ENCODE measurements around the gene RAD21L1.
A peak's percentile ranks its signal among the peaks of the same experiment; 100 is the strongest.

The RAD21L1 gene

GRCh38 chr20:1274485-1275311, 48.9 kb downstream of the RAD21L1 start:
- DNase-seq, result no peak

GRCh38 chr20:1275919-1276318, 50.1 kb downstream of the RAD21L1 start:
- no peak for DNase-seq

GRCh38 chr20:1277529-1278322, 51.9 kb downstream of the RAD21L1 start:
- no peak for DNase-seq

GRCh38 chr20:1278993-1279392, 53.1 kb downstream of the RAD21L1 start:
- DNase-seq, result no peak

DNA sequence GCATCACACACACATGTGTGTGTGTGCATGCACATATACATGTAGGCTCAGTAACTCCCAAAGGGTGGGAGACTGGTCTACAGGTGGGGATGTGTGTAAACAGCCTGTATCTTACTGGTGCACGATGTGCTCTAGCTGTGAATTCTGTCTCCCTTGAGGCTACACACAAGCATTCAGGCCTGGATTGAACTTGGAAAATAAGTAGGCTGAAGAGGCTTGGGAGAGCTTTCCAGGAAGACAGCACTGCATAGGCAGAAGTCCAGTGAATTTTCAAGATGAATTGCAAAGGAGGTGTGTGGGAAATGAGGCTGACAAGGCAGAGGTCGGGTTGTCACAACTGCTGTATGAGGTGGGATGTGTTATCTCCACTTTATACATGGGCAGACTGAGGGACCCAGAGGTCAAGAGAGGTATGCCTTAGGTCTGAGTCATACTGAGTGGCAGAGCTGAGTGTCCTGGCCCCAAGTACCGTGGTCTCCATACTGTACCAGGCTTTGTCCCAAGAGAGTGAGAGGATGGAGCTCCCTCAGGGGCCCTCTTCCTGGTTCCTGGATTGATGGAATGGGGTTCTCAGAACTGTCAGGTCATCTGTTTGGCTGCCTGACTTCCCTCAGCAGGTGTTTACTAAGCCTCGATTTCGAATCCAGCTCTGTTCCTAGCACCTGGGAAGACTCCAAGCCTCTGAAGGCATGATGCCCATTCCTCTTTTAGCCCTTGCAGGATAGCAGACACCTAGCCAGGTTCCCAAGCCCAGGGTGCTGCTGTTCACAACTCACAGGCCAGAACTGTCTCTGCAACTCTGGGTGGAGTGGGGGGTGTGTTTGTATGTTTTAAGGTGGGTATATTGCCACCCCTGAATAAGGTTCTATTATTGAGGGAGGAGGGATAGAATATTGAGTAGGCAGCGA, 54.6 kb downstream of the RAD21L1 start:
- peak; percentile 42 for DNase-seq

GRCh38 chr20:1281279-1282057, 55.6 kb downstream of the RAD21L1 start:
- no peak for DNase-seq

GRCh38 chr20:1282966-1283365, 57.1 kb downstream of the RAD21L1 start:
- no peak for DNase-seq

DNA sequence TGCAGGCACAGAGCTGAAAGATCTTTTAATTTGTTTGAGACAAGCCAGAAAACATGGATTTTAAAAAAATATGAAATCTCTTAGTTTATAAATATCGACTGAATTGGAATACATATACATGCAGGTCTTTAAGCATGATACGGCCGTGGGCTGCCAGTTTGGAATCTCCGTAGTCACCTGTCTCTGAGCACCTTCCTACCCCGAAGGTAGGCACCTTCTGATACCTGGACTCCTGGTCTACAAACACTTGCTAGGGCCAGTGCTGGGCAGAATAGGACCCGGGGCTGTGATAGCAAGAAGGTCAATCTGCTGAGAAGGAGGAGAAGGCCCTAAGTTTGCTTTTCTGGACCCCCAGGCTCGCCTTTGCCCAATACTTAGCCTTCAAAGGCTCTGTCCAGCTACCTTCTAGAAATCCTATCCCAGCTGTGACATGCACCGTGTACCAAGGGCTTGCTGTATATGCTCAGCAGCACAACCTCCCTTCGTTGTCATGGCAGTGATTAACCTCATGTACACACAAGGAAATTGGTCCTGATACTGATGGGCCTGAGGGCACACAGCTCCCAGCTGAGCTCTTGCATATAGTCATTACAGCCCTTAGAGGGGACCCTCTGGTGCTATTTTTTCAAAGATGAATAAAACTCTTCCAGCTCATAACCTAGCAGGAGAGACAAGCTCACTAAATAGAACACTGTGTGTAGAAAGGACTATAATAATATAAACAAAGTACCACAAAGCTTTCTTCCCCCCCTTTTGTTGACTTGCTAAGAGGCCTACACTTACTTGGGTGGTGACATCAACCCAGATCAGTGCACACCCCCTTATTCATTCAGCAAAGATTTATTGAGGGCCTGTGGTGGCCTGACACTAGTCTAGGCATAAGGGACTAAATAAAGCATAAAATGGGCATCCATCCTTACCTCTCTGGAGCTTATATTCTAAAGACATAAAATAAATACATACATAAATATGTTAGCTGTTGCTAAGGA, 58.0 kb downstream of the RAD21L1 start:
- DNase-seq, result no peak

- DNase-seq, result no peak
Measured at GRCh38 chr20:1286267-1287024, 60.6 kb downstream of the RAD21L1 start.

- no peak for DNase-seq
Measured at GRCh38 chr20:1287306-1287705, 61.5 kb downstream of the RAD21L1 start.

DNA sequence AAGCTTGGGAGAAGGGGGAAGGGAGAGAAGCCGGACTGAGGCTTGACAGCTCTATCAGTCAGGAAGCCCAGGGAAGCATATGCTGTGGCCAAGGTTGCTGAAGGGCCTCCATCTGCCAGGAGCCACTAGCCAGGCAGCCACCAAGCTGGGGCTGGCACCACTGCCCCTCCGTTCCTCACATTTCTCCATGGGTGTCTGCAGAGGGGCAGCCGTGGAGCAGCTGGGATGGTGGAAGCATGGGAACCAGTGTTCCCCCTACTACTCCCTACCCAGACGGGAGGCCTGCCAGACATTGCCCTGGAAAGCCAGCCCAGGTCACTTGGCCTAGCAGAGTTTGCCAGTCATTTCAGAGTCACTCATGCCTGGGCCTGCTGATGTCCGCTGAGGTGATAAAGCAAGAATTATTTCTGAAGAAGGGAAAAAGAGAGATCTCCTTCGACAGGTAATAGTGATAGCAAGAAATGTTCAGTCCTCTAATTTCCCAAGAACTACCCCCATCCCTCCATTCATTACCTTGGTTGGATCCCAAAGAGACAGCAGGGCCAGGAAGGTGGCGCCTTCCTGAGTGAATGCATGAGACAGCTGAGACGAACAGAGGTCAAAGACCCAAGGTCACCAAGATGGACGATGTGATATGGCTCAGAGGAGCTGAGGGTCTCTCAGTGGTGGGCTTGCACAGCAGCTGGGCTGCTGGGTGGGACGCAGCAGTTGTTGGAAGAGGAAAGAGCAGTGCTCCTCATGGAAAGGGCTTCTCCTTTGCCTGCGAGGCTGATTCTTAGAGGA, 62.1 kb downstream of the RAD21L1 start:
- DNase-seq, result no peak

DNA sequence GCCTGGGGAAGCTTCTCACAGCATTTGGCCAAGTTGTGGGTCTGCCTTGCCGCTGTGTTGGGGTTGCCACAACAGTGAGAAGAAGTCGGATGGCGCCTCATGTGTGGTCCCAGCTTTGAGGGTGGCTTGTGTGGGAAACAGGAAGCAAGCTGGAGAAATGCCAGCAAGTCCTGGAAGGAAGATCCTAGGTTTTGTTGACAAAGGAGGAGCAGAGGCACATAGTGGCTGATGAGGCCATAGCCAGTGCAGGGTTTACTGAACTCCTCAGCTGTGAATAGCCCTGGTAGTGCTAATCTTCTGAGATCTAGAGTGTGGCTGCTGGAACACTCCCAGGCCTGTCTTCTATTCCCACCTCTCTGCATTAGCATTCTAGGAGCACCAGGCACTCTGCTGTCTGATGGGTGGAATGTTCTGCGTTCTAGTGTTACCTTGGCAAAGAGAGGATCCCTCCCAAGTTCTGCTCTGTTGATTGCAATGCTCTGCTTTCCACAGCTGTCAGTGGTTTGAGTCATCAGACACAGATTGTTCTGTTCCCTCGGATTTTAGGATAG, 65.4 kb downstream of the RAD21L1 start:
- DNase-seq, result peak; percentile 10

DNA sequence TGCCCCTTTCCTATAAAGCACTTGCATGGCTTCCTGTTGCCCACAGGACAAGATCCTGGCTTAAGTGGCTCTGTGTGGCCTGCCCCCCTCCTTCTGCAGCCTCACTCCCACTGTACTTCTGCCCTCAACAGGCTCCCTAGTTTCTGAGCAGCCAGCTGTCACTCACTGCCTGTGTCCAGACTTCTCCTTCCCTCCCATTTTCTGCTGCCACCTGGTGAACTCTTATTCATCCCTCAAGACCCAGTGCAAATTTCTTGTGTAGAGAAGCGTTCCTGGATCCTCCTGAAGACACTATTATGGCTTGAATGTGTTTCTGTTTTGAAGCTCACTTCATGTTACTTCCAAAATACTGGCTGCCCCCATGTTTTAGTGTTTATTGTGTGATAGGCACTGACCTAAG, 66.8 kb downstream of the RAD21L1 start:
- no peak for DNase-seq

GRCh38 chr20:1293641-1294379, 68.0 kb downstream of the RAD21L1 start:
- DNase-seq, result no peak

- DNase-seq, result no peak
Measured at GRCh38 chr20:1294497-1294896, 68.7 kb downstream of the RAD21L1 start.

GRCh38 chr20:1295276-1295930, 69.6 kb downstream of the RAD21L1 start:
- no peak for DNase-seq

GRCh38 chr20:1296117-1296610, 70.3 kb downstream of the RAD21L1 start:
- DNase-seq, result no peak

DNA sequence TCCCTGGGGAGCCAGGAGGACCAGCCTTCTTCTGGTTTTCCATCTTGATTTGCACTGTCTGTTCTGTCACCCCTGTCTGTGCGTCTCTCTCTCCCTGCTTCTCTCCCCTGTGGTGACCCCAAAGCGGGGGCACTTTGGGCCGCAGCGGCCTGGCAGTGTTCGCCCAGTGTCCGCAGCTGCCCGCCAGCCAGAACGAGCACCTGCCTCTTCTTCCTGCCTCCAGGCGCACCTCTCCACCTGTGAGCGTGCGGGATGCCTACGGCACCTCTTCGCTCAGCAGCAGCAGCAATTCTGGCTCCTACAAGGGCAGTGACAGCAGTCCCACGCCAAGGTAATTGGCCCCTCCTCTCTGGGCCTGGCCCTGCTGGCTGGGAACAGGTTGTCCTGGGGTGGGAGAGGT, 71.1 kb downstream of the RAD21L1 start:
- no peak for DNase-seq

Data from EL (cell line).